ENCODE data around the gene SYT9. TPM values are rescaled to one million over a fixed set of nuclear protein-coding genes. Genes with fewer than 3 reads are reported as not detected.
"Not testable (repeated sequence)": the region's sequence is repeated elsewhere in the genome, so short reads cannot be mapped to it uniquely, and the experiment has no call there.

SYT9 gene
- total and polyA plus RNA-seq, 3 donors from 2014 or later = 2.7 to 4.1 (median 3.1) TPM

DNA sequence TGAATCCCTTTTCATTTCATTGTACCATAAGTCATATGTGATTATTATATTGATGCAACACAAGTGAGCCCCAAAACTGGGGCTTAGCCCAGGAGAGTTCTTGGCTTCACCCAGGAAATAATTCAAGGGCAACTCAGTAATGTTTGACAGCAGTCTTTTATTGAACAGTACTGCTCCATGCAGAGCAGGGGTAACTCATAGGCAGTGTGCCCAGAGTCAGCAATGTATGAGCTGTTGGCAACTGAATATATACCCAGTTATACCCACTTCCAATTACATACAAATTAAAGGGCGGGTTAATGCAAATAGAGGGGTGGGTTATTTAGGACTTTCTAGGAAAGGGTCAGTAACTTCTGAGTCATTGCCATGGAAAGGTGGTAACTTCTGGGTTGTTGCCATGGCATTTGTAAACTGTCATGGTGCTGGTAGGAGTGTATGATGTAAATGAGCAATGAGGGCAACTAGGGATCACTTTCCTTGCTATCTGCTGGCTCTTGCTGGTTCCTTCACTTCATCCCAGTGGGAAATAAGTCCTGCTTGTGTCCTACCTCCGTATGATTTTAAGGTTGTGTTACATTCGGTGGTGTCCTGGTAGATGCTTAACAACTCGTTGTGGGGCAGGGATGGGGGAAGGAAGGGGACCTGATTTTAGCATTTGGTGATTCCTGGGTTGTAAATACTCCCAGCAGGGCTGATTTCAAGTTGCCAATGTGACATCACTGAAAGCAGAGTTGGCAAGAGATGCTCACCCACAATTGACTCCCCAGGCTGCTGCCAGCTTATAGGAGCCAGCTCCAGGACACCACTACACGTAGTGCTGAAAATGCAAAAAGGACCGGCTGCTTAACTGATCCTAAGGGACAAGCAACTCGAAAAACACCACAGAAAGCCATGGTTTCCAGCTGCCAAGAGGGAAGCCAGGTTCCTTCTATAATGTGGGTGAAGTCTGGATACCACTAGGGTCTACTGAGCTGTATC is 70.1 kb downstream of the SYT9 start:
- DNase-seq = no peak
- H3K9me3 ChIP-seq = no peaks in the 10 kb centered on the region
- H3K27me3 ChIP-seq = no peaks in the 10 kb centered on the region
- intact Hi-C loops (cut with DNase I; ENCODE audit: low total_unique reads) = no loop called here
- 73 to 78% methylated on average over 7 of the region's 7 CpGs for WGBS, 2 donors
- H3K4me1 ChIP-seq = no peaks in the 10 kb centered on the region
- TF ChIP-seq POLR2A (IDR thresholded peaks at IDR 0.05) = no peak
- no peaks in the 10 kb centered on the region for H3K36me3 ChIP-seq (ENCODE audit: low read depth, missing control alignments)
- H3K27ac ChIP-seq = no peak overlapping the region
- H3K4me3 ChIP-seq = no peak overlapping the region

DNA sequence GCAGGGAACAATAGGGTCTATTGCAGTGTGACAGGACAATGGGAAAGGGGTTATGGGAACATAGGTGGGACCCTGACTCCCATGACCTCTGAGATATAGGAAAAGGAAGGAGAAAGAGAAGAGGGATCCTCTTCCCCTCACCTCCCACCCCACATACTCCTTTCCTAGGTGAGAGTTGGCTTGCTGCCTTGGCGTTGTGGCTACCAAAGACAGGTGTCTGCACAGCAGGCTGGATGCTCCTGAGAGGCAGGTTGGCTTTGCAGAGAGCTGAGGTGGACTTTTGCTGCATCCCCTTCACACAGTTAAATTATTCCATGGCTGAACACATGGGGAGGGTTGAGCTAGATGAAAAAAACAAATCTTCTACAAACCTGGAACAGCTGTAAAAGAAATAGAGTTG is 80.7 kb downstream of the SYT9 start:
- no peaks in the 10 kb centered on the region for H3K9me3 ChIP-seq
- H3K36me3 ChIP-seq (ENCODE audit: low read depth, missing control alignments) = no peaks in the 10 kb centered on the region
- no peak for DNase-seq
- TF ChIP-seq, protein P1, sequence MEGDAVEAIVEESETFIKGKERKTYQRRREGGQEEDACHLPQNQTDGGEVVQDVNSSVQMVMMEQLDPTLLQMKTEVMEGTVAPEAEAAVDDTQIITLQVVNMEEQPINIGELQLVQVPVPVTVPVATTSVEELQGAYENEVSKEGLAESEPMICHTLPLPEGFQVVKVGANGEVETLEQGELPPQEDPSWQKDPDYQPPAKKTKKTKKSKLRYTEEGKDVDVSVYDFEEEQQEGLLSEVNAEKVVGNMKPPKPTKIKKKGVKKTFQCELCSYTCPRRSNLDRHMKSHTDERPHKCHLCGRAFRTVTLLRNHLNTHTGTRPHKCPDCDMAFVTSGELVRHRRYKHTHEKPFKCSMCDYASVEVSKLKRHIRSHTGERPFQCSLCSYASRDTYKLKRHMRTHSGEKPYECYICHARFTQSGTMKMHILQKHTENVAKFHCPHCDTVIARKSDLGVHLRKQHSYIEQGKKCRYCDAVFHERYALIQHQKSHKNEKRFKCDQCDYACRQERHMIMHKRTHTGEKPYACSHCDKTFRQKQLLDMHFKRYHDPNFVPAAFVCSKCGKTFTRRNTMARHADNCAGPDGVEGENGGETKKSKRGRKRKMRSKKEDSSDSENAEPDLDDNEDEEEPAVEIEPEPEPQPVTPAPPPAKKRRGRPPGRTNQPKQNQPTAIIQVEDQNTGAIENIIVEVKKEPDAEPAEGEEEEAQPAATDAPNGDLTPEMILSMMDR (IDR thresholded peaks at IDR 0.05) = no peak
- TF ChIP-seq POLR2A (IDR thresholded peaks at IDR 0.05) = no peak
- WGBS, 2 donors = 64 to 84% methylated on average over 1 of the region's 1 CpG
- intact Hi-C loops (cut with DNase I; ENCODE audit: low total_unique reads) = no loop called here
- no peaks in the 10 kb centered on the region for H3K27me3 ChIP-seq
- H3K27ac ChIP-seq = no peak overlapping the region
- no peak overlapping the region for H3K4me3 ChIP-seq
- H3K4me1 ChIP-seq = peaks cover 10% of the 10 kb centered on the region

DNA sequence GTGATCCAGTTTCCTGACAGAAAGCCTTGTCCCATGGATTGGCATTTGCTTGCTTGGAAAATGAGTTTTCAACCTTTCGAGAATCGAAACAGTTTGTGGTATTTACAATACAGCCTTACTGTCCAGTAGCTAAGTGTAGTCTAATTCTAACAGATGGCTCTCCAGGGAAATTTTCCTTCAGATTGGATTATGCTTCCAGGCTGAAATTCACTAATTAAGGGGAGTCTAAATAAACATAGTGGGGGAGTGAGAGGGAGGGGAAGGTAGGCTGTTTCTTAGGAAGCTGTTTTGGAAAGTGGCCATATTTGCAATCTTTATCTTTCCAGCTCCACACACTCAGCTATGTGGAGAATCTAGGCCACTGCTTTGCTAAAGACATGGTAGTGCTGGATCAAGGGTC is 81.3 kb downstream of the SYT9 start:
- DNase-seq = no peak
- Histone ChIP-seq H3K4me3 (no peak overlapping the region), H3K9me3 (no peaks in the 10 kb centered on the region), H3K27me3 (no peaks in the 10 kb centered on the region), H3K36me3 (ENCODE audit: low read depth, missing control alignments) (no peaks in the 10 kb centered on the region), H3K27ac (no peak overlapping the region), H3K4me1 (peaks cover 10% of the 10 kb centered on the region)
- TF ChIP-seq, protein P1 (IDR thresholded peaks at IDR 0.05) = no peak
- no peak for TF ChIP-seq POLR2A (IDR thresholded peaks at IDR 0.05)
- intact Hi-C loops (cut with DNase I; ENCODE audit: low total_unique reads) = no loop called here
- 50 to 61% methylated on average over 2 of the region's 2 CpGs for whole genome bisulfite sequencing, 2 donors

DNA sequence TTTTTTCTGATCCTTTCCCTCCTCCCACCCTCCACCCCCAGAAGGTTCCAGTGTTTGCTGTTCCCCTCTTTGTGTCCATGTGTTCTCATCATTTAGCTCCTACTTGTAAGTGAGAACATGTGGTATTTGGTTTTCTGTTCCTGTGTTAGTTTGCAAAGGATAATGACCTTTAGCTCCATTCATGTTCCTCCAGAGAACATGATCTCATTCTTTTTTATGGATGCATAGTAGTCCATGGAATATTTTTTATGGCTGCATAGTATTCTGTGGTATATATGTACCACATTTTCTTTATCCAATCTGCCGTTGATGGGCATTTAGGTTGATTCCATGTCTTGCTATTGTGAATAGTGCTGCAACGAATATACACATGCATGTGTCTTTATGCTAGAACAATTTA is 83.7 kb downstream of the SYT9 start:
- 48 to 67% methylated on average over 2 of the region's 2 CpGs for WGBS, 2 donors
- H3K4me3 ChIP-seq; DNase-seq; H3K36me3 ChIP-seq (ENCODE audit: low read depth, missing control alignments); H3K9me3 ChIP-seq; intact Hi-C loops (cut with DNase I; ENCODE audit: low total_unique reads); H3K27ac ChIP-seq; H3K27me3 ChIP-seq: not testable (repeated sequence)
- H3K4me1 ChIP-seq = peaks cover 10% of the 10 kb centered on the region

DNA sequence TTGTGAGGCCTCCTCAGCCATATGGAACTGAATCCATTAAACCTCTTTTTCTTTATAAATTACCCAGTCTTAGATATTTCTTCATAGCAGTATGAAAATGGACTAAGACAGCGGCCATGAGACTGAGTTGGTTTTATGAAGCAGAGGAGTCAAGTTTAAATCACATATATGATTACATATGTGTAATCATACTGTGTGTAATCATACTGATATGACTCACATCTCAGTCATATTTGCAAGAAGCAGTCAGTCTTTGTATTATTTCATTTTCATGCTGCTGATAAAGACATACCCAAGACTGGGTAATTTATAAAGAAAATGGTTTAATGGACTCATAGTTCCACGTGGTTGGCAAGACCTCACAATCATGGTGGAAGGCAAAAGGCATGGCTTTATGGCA is 89.8 kb downstream of the SYT9 start:
- intact Hi-C loops (cut with DNase I; ENCODE audit: low total_unique reads) = no loop called here
- WGBS, 2 donors = 83 to 86% methylated on average over 2 of the region's 2 CpGs
- no peak for DNase-seq
- TF ChIP-seq, protein P1 (IDR thresholded peaks at IDR 0.05) = no peak
- no peak for TF ChIP-seq POLR2A (IDR thresholded peaks at IDR 0.05)
- Histone ChIP-seq H3K36me3 (ENCODE audit: low read depth, missing control alignments) (no peaks in the 10 kb centered on the region), H3K4me3 (no peak overlapping the region), H3K27me3 (no peaks in the 10 kb centered on the region), H3K4me1 (no peaks in the 10 kb centered on the region), H3K27ac (no peak overlapping the region), H3K9me3 (no peaks in the 10 kb centered on the region)
